B cell (primary cell): ENCODE data around the gene UTY.

ENCODE experiments used
- EZH2 ChIP-seq: IDR thresholded peaks from 2 replicates; pipeline ENCODE4 v1.6.1; 2012; ENCODE audit warnings: borderline replicate concordance, low read depth, mild to moderate bottlenecking, moderate library complexity, low read length; ENCODE audit not compliant: insufficient read depth, poor library complexity, severe bottlenecking
- TF ChIP-seq, protein P1 (sequence below): fragments of 200-600 bp; IDR thresholded peaks from one replicate; pipeline ENCODE4 v1.8.0; 2022; ENCODE audit warnings: antibody characterized with exemption, mild to moderate bottlenecking

GRCh38 chrY:13451572-13451971, 28.3 kb downstream of the UTY start:
- TF ChIP-seq, protein P1, sequence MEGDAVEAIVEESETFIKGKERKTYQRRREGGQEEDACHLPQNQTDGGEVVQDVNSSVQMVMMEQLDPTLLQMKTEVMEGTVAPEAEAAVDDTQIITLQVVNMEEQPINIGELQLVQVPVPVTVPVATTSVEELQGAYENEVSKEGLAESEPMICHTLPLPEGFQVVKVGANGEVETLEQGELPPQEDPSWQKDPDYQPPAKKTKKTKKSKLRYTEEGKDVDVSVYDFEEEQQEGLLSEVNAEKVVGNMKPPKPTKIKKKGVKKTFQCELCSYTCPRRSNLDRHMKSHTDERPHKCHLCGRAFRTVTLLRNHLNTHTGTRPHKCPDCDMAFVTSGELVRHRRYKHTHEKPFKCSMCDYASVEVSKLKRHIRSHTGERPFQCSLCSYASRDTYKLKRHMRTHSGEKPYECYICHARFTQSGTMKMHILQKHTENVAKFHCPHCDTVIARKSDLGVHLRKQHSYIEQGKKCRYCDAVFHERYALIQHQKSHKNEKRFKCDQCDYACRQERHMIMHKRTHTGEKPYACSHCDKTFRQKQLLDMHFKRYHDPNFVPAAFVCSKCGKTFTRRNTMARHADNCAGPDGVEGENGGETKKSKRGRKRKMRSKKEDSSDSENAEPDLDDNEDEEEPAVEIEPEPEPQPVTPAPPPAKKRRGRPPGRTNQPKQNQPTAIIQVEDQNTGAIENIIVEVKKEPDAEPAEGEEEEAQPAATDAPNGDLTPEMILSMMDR = no peak
- TF ChIP-seq EZH2 = no peak
